Stimulated activated CD8-positive, alpha-beta memory T cell treated with anti-CD3 and anti-CD28 coated beads, Interleukin-12 subunit alpha, Interleukin-12 subunit beta, amount 100 ng/mL, for 24 hours (primary cell): ENCODE data around the gene NLRC5.
A peak's percentile ranks its signal among the peaks of the same experiment; 100 is the strongest.
"Not testable (repeated sequence)": the region's sequence is repeated elsewhere in the genome, so short reads cannot be mapped to it uniquely, and the experiment has no call there.

Source experiments
- DNase-seq: peaks from one replicate; pipeline ENCODE4 v3.0.0-alpha.2; 2020; ENCODE audit errors: extremely low read depth

Gene NLRC5

GRCh38 chr16:56960681-56961281 is 28.6 kb upstream of the NLRC5 start:
- no peak for DNase-seq

GRCh38 chr16:56961386-56961785 is 28.0 kb upstream of the NLRC5 start:
- no peak for DNase-seq

GRCh38 chr16:56961851-56962281 is 27.5 kb upstream of the NLRC5 start, which contains the start of gene CETP:
TSS of gene CETP (plus strand) at chr16:56961950. CDS start at chr16:56961980, 30 bp downstream.
- no peak for DNase-seq

- DNase-seq, result peak; percentile 87
These were observed 24.9 kb upstream of the NLRC5 start for GRCh38 chr16:56964243-56965148.

GRCh38 chr16:56965149-56966092 is 23.9 kb upstream of the NLRC5 start:
- DNase-seq, result no peak

DNA sequence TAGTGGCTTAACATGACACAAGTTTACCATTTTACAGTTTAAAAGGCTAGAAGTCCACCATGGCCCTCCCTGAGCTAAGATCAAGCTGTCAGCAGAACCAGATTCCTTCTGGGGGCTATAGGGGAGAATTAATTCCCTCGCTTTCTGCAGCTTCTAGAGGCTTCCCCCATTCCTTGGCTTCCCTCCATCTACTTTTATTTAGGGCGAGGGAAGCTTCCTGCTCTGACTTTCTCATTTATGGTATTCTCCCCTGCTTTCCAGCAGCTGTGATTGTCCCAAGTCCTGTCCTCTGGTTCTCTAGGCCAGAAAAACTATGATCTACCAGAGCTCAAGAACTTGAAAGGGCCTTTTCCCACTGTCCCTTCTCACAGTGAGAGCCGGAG is 23.3 kb upstream of the NLRC5 start:
- no peak for DNase-seq

- no peak for DNase-seq
These were observed 21.6 kb upstream of the NLRC5 start for GRCh38 chr16:56967733-56968132.

- DNase-seq, result no peak
These were observed 19.6 kb upstream of the NLRC5 start for GRCh38 chr16:56969769-56970168.

DNA sequence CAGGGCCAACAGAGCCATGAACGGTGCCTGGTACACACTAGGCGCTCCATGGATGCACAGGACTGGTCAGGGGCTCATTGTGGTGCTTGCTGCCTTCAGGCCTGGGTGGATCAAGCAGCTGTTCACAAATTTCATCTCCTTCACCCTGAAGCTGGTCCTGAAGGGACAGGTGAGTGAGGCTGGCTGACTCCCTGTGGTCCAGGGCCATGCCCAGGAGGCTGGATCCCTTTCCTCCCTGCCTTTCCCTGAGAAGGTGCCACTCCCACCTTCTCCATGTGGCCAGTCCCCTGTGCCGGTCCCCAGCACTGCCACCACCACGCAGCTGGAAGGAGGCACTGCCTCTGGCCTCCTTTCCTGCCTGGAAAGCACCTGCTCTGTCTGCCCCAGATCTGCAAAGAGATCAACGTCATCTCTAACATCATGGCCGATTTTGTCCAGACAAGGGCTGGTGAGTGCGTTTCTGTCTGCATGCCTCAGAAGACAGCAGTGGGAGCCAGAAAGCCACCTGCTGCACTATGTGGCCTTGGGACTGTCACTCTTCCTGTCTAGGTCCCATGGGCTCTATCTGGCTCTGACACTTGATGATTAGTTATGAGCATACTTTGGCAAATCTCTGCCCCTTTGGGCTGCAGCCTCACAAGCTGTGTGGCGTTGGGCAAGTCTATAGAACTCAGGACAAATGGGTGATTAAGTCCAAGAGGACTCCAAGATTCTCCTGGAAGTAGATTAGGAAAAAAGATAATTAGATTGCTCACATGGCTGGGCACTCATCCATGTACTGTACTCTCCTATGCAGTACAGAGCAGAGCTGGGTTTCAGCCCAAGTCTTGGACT is 18.2 kb upstream of the NLRC5 start:
- DNase-seq, result no peak

DNA sequence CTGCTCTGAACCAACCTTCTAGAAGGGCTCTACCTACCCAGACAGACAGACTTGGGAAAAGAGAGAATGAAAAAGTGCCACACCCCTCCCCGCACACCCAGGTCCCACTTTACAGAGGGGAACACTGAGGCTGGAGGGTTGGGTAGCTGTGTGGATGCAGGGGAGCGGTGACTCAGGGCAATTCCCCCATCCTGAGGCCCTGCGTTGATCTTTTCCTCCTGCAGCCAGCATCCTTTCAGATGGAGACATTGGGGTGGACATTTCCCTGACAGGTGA is 17.7 kb upstream of the NLRC5 start:
- DNase-seq, result no peak

DNA sequence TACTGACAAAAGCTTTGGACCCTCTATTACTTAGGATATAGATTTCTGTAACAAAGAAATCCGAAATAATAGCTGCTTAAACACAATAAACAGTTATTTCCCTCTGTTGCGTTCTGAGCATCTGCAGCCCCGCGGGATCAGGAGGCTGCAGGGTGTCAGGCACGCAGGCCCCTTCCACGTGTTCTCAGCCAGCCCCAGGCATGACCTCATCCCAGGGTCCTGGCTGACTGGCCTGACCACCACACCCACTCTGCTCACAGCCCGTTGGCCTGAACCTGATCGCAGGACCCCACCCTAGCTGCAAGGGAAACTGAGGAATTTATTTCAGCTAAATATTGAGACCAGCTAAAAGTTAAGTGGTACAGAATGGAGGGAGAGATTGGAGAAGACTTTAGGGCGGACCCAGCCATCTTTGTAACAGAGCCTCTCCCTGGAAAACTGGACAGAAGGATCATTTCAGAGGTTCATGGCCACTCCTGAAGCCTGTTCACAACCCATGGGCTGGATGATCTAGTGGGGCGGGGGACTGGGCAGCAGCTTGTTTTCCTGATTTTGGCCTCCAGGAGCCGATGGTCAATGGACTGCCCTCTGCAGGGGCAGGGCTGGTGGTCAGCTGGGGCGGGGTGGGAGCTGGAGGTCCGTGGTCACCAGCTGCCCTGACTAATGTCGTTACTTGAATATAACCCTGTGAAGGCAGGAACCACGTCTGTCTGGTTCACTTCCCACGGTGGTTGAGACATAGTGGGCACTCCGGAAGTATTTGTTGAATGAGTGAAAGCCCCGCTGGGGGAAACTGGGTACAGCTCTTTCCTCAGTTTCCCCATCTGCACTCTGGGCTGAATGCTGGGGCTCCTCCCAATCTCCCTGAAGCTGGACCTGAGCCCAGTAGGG is 16.7 kb upstream of the NLRC5 start:
- DNase-seq, result no peak

- no peak for DNase-seq
These were observed 16.1 kb upstream of the NLRC5 start for GRCh38 chr16:56973294-56973689.

- DNase-seq, result not testable (repeated sequence)
These were observed 15.5 kb upstream of the NLRC5 start for GRCh38 chr16:56973899-56974298.

DNA sequence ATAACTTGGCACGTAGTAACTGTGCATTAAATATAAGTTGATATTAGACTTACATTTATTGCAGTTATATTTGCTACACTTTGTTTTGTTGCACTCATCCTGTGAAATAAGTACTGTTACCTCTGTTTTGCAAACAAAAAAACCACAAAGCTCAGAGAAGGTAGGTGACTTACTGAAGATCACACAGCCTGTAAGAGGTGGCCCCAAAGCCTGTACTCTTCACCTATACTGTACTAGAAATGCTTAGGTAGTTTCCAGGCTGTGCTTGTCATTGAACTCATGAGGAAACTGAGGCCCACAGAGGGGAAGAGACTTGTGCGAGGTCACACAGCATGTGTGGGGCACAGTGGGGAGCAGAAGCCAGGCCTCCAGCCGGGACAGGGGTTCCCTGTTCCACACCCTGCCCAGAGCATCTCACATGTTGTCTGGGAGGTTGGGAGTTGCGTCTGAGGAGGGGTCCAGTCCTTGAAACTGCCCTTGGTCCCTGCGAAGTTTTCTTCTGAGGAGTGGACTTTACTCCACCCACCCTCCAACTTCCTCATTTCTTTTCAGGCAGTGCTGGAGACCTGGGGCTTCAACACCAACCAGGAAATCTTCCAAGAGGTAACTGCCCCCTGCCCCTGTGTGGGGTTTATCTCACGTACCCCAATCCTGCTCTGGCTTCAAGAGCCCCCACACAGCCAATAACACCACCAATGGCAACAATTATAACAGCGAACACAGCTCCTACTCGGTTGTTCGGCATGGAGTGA is 14.6 kb upstream of the NLRC5 start:
- DNase-seq, result no peak

DNA sequence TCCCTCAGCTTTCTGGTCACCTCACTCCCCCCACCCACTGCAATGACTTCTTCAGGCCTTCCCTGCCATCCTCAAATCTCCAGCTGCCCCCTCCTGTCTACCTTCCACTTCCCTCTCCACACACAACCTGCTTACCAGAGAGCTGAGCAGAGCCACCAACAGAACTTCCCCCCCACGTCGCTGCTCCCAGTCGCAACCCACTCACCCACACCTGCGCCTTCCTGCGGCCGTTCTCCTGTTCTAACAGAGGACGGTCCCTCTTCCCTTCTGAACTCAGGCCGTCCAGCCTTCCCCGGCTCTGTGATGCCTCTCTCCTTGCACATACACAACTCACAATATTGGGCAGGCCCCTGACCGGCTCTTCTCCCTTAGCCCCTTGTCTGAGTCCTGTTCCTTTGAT is 13.6 kb upstream of the NLRC5 start:
- DNase-seq, result no peak

DNA sequence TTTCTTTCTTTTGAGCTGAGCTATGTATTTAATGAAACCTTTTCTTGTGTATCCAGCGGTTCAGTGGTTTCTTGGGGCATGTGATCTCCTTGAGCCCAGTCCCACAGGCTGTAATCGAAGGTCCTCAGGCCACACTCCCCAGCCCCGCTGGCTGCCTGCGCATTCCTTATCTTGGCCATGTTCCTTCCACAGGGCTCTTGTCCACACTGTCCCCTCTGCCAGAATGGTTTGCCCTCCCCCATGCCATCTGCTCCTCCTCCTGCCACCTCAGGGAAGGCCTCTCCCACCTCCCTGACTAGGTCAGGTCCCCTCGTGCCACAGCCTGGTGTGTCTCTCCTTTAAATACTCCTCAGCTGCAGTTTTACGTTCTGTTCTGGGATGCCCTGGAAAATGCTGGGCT is 12.1 kb upstream of the NLRC5 start:
- DNase-seq, result no peak

DNA sequence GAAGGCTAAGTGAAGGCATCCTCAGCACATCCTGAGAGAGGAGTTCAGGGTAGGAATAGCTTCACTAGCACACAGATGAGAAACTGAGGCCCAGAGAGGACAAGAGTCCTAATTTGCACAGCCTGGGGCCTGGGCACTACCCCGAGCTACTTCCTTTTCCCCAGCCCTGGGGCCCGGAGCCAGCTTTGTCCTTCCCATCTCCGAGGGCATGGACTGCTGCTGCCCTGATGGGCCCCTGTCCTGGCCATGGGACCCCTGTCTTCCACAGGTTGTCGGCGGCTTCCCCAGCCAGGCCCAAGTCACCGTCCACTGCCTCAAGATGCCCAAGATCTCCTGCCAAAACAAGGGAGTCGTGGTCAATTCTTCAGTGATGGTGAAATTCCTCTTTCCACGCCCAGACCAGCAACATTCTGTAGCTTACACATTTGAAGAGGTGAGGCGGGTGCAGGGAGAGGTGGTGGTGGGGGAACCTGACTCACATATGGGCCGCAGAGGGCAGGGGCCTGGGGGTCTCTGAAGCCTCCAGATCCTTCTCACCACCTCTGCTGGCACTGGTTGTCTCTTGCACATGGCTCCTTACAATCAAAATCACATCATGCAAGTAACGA is 11.4 kb upstream of the NLRC5 start:
- no peak for DNase-seq

- DNase-seq, result no peak
These were observed 9.2 kb upstream of the NLRC5 start for GRCh38 chr16:56980201-56980535.
